COR-L47 (cell line): ENCODE measurements around the gene KISS1R.
A peak's percentile ranks its signal among the peaks of the same experiment; 100 is the strongest.

Experiments used
- DNase-seq: peaks from one replicate; lab custom pipeline; 2025; lab: John Stamatoyannopoulos, UW

KISS1R gene

GRCh38 chr19:920051-920864, 3.1 kb downstream of the KISS1R start:
- DNase-seq = peak; percentile 91

- no peak for DNase-seq
Observed at GRCh38 chr19:924553-925086, 7.5 kb downstream of the KISS1R start.

- DNase-seq = peak; percentile 74
Observed at GRCh38 chr19:925087-925525, 8.0 kb downstream of the KISS1R start.

GRCh38 chr19:925526-926322, 8.6 kb downstream of the KISS1R start, which contains the start of gene ARID3A:
ARID3A (plus strand) TSS chr19:926035; CDS start chr19:929529, 3,494 bp downstream.
- DNase-seq = peak; percentile 80

GRCh38 chr19:926323-926588, 9.1 kb downstream of the KISS1R start:
- DNase-seq = no peak

- DNase-seq = no peak
Observed at GRCh38 chr19:926589-927350, 9.6 kb downstream of the KISS1R start.

- DNase-seq = no peak
Observed at GRCh38 chr19:927351-927779, 10.2 kb downstream of the KISS1R start.

GRCh38 chr19:927780-928401, 10.8 kb downstream of the KISS1R start:
- no peak for DNase-seq

GRCh38 chr19:928471-929202, 11.5 kb downstream of the KISS1R start:
- DNase-seq = no peak

- DNase-seq = no peak
Observed at GRCh38 chr19:929203-929890, 12.2 kb downstream of the KISS1R start.

- no peak for DNase-seq
Observed at GRCh38 chr19:929891-930258, 12.7 kb downstream of the KISS1R start.

GRCh38 chr19:931860-932647, 14.9 kb downstream of the KISS1R start:
- DNase-seq = no peak

GRCh38 chr19:932648-933552, 15.8 kb downstream of the KISS1R start:
- DNase-seq = no peak

GRCh38 chr19:933553-933882, 16.4 kb downstream of the KISS1R start:
- DNase-seq = no peak

GRCh38 chr19:934197-934840, 17.2 kb downstream of the KISS1R start:
- DNase-seq = no peak

GRCh38 chr19:934865-935479, 17.8 kb downstream of the KISS1R start:
- peak; percentile 92 for DNase-seq

- DNase-seq = no peak
Observed at GRCh38 chr19:936175-936546, 19.0 kb downstream of the KISS1R start.

GRCh38 chr19:937259-937694, 20.1 kb downstream of the KISS1R start:
- no peak for DNase-seq
